H1 (cell line): ENCODE measurements around the gene KCNQ1OT1. TPM values are rescaled to one million over a fixed set of nuclear protein-coding genes. Genes with fewer than 3 reads are reported as not detected.

Experiments
- CTCF ChIA-PET: fragments of 300-600 bp; sonication (Branson Sonifier 250); formaldehyde crosslinking; loops from one replicate; lab custom pipeline; 2021; ENCODE audit not compliant: partially characterized antibody; lab: Charles Lee
- POLR2A ChIA-PET: fragments of 300-600 bp; sonication (Branson Sonifier 250); formaldehyde crosslinking; loops from one replicate; lab custom pipeline; 2021; ENCODE audit warnings: inconsistent platforms; ENCODE audit not compliant: partially characterized antibody; lab: Charles Lee
- DNase-seq, 2 experiments: peaks; one replicate each; pipeline versions ENCODE4 v3.0.0 to v3.0.0-alpha.2; 2010 to 2022; ENCODE audit warnings: low spot score in 2 of 2, low read depth in 1 of 2, mixed read lengths in 1 of 2
- FAIRE-seq: peaks from 2 replicates; lab custom pipeline; 2011; peaks lifted over from hg19 to GRCh38; lab: Jason Lieb, UNC
- H2AFZ ChIP-seq: 2 replicates; pipeline ENCODE4 v1.8.1; 2012; ENCODE audit warnings: low read length, inconsistent platforms
- H2AK5ac ChIP-seq: 2 replicates; pipeline ENCODE4 v1.6.1; 2013; ENCODE audit warnings: low read depth, low read length
- H2BK120ac ChIP-seq: replicated peaks from 2 replicates; pipeline ENCODE3; 2013; ENCODE audit warnings: low read depth, low read length, inconsistent platforms
- H2BK12ac ChIP-seq: 2 replicates; pipeline ENCODE4 v1.6.1; 2013; ENCODE audit warnings: low read depth, low read length
- H2BK15ac ChIP-seq: 2 replicates; pipeline ENCODE4 v1.6.1; 2013; ENCODE audit warnings: low read length
- H2BK20ac ChIP-seq: 2 replicates; pipeline ENCODE4 v1.6.1; 2013; ENCODE audit warnings: low read length
- H2BK5ac ChIP-seq: 2 replicates; pipeline ENCODE4 v1.6.1; 2013; ENCODE audit warnings: low read depth, low read length
- H3K14ac ChIP-seq: 2 replicates; pipeline ENCODE4 v1.6.1; 2013; ENCODE audit warnings: inconsistent platforms; ENCODE audit not compliant: insufficient read length
- H3K18ac ChIP-seq: 2 replicates; pipeline ENCODE4 v1.6.1; 2013; ENCODE audit warnings: low read length; ENCODE audit errors: extremely low read depth
- H3K23ac ChIP-seq: 2 replicates; pipeline ENCODE4 v1.6.1; 2013; ENCODE audit warnings: inconsistent platforms; ENCODE audit not compliant: insufficient read length
- H3K23me2 ChIP-seq: 2 replicates; pipeline ENCODE4 v1.6.1; 2013; ENCODE audit warnings: low read depth, low read length
- H3K27ac ChIP-seq: 2 replicates; pipeline ENCODE4 v1.6.1; 2011; ENCODE audit warnings: low read depth, low read length, inconsistent platforms
- H3K27me3 ChIP-seq, 4 experiments: replicated peaks in 1 of 4; 1 replicate in 1 of 4; 2 replicates in 3 of 4; pipeline versions ENCODE4 v1.6.1 to v1.8.1; 2011 to 2013; ENCODE audit warnings: low read length in 3 of 4, mild to moderate bottlenecking in 3 of 4, inconsistent platforms in 2 of 4, mixed read lengths in 2 of 4, moderate library complexity in 1 of 4; ENCODE audit not compliant: control insufficient read depth in 3 of 4, insufficient read depth in 3 of 4; ENCODE audit errors: extremely low read depth in 1 of 4
- H3K36me3 ChIP-seq, 4 experiments: 2 replicates each; pipeline versions ENCODE4 v1.6.1 to v1.8.1; 2011 to 2013; ENCODE audit warnings: mild to moderate bottlenecking in 4 of 4, low read length in 3 of 4, moderate library complexity in 2 of 4, control low read depth in 1 of 4, inconsistent platforms in 1 of 4; ENCODE audit not compliant: insufficient read depth in 4 of 4, control insufficient read depth in 2 of 4
- H3K4ac ChIP-seq: replicated peaks from 2 replicates; pipeline ENCODE3; 2013; ENCODE audit warnings: low read length, low read depth, mixed read lengths, inconsistent platforms; ENCODE audit not compliant: insufficient read length
- H3K4me1 ChIP-seq, 4 experiments: replicated peaks in 1 of 4; 1 replicate in 1 of 4; 2 replicates in 3 of 4; pipeline versions ENCODE4 v1.6.1 to v1.8.1; 2011 to 2013; ENCODE audit warnings: low read length in 3 of 4, inconsistent platforms in 2 of 4, mixed read lengths in 1 of 4; ENCODE audit not compliant: insufficient read depth in 4 of 4, control insufficient read depth in 3 of 4
- H3K4me2 ChIP-seq, 2 experiments: 2 replicates each; pipeline versions ENCODE4 v1.6.1 to v1.8.1; 2011 to 2013; ENCODE audit warnings: low read depth in 2 of 2, low read length in 2 of 2, control low read depth in 1 of 2, inconsistent platforms in 1 of 2, mild to moderate bottlenecking in 1 of 2; ENCODE audit not compliant: insufficient read depth in 1 of 2
- H3K4me3 ChIP-seq, 4 experiments: fragments of 200-600, 300-600 bp in 1 of 4; sonication (generic), shearing (Covaris generic), sonication (Bioruptor Twin) in 1 of 4; 2 replicates each; pipeline versions ENCODE4 v1.5.1 to v1.8.1; 2011 to 2016; ENCODE audit warnings: low read length in 4 of 4, low read depth in 3 of 4, control low read depth in 2 of 4, inconsistent platforms in 2 of 4, mild to moderate bottlenecking in 2 of 4, mixed read lengths in 1 of 4, moderate library complexity in 1 of 4; ENCODE audit not compliant: insufficient read depth in 2 of 4; ENCODE audit errors: extremely low read depth in 1 of 4
- H3K56ac ChIP-seq: replicated peaks from 2 replicates; pipeline ENCODE3; 2013; ENCODE audit warnings: low read depth, mild to moderate bottlenecking, mixed read lengths, low read length, inconsistent platforms; ENCODE audit not compliant: insufficient read length
- H3K79me1 ChIP-seq: 2 replicates; pipeline ENCODE4 v1.6.1; 2013; ENCODE audit warnings: low read depth, low read length, control low read depth
- H3K79me2 ChIP-seq, 2 experiments: 2 replicates each; pipeline versions ENCODE4 v1.6.1 to v1.8.1; 2012 to 2013; ENCODE audit warnings: low read length in 2 of 2, mild to moderate bottlenecking in 2 of 2, inconsistent platforms in 1 of 2; ENCODE audit not compliant: insufficient read depth in 2 of 2, control insufficient read depth in 1 of 2
- H3K9ac ChIP-seq, 4 experiments: replicated peaks in 1 of 4; 1 replicate in 1 of 4; 2 replicates in 3 of 4; pipeline versions ENCODE4 v1.6.1 to v1.8.1; 2011 to 2013; ENCODE audit warnings: low read depth in 3 of 4, low read length in 3 of 4, control low read depth in 2 of 4, mild to moderate bottlenecking in 2 of 4, moderate library complexity in 2 of 4, inconsistent platforms in 1 of 4; ENCODE audit errors: extremely low read depth in 1 of 4
- H3K9me3 ChIP-seq, 2 experiments: 2 replicates each; pipeline versions ENCODE4 v1.6.1 to v1.8.1; 2012 to 2013; ENCODE audit warnings: mild to moderate bottlenecking in 2 of 2, moderate library complexity in 2 of 2, control low read depth in 1 of 2, inconsistent platforms in 1 of 2, low read depth in 1 of 2, low read length in 1 of 2, mixed read lengths in 1 of 2; ENCODE audit not compliant: insufficient read depth in 2 of 2
- H4K20me1 ChIP-seq, 2 experiments: replicated peaks in 1 of 2; 2 replicates each; pipeline versions ENCODE3 to v1.8.1; 2011 to 2013; ENCODE audit warnings: inconsistent platforms in 2 of 2, low read length in 2 of 2, mild to moderate bottlenecking in 1 of 2; ENCODE audit not compliant: insufficient read depth in 2 of 2, control insufficient read depth in 1 of 2
- H4K5ac ChIP-seq: 2 replicates; pipeline ENCODE4 v1.6.1; 2013; ENCODE audit warnings: low read length, low read depth, mixed read lengths, inconsistent platforms; ENCODE audit not compliant: insufficient read length
- H4K8ac ChIP-seq: 2 replicates; pipeline ENCODE4 v1.8.0; 2013; ENCODE audit warnings: mild to moderate bottlenecking, moderate library complexity, low read length, inconsistent platforms; ENCODE audit not compliant: insufficient read depth; ENCODE audit errors: extremely low read depth
- H4K91ac ChIP-seq: replicated peaks from 2 replicates; pipeline ENCODE3; 2013; ENCODE audit warnings: low read length, mixed read lengths, inconsistent platforms; ENCODE audit not compliant: insufficient read length
- ASH2L ChIP-seq: fragments of 200-600, 300-600 bp; sonication (generic); IDR thresholded peaks from one replicate; pipeline ENCODE4 v1.7.1; 2017; ENCODE audit warnings: low read length
- ATF2 ChIP-seq: IDR thresholded peaks from 2 replicates; pipeline ENCODE4 v1.6.1; 2012; ENCODE audit warnings: low read length, inconsistent platforms
- CHD2 ChIP-seq: IDR thresholded peaks from 2 replicates; pipeline ENCODE4 v1.6.1; 2012; ENCODE audit warnings: low read length, improper control_type of control experiment
- EP300 ChIP-seq, 2 experiments: IDR thresholded peaks; 1 replicate in 1 of 2; 2 replicates in 1 of 2; pipeline ENCODE4 v1.6.1; 2011 to 2012; ENCODE audit warnings: low read depth in 2 of 2, low read length in 2 of 2, mild to moderate bottlenecking in 2 of 2, borderline replicate concordance in 1 of 2, inconsistent platforms in 1 of 2, moderate library complexity in 1 of 2
- JUND ChIP-seq: IDR thresholded peaks from 2 replicates; pipeline ENCODE4 v1.6.1; 2011; ENCODE audit warnings: mild to moderate bottlenecking, improper control_type of control experiment, low read length
- MAFK ChIP-seq: IDR thresholded peaks from 2 replicates; pipeline ENCODE4 v1.6.1; 2012; ENCODE audit warnings: low read depth, mild to moderate bottlenecking, improper control_type of control experiment, low read length
- RBBP5 ChIP-seq: IDR thresholded peaks from 2 replicates; pipeline ENCODE4 v1.7.1; 2012; ENCODE audit warnings: low read depth, mild to moderate bottlenecking, inconsistent platforms, low read length, moderate library complexity, borderline replicate concordance
- TAF7 ChIP-seq: optimal IDR thresholded peaks from 2 replicates; pipeline ENCODE3; 2011; ENCODE audit warnings: low read depth, mild to moderate bottlenecking, inconsistent platforms, low read length, moderate library complexity, borderline replicate concordance
- USF2 ChIP-seq: IDR thresholded peaks from 2 replicates; pipeline ENCODE4 v1.6.1; 2011; ENCODE audit warnings: low read length, improper control_type of control experiment
- WGBS, 2 experiments: shearing (Covaris generic) in 1 of 2; methylation state at CpG; one replicate each; pipeline versions ENCODE4 v1.1.6 to v1.1.7; 2013 to 2015; ENCODE audit warnings: low lambda C conversion rate in 2 of 2, mixed read lengths in 2 of 2, inconsistent platforms in 1 of 2, low coverage in 1 of 2, missing lambda C conversion rate in 1 of 2; ENCODE audit not compliant: insufficient replicate concordance in 2 of 2, insufficient coverage in 1 of 2, insufficient read length in 1 of 2; ENCODE audit errors: extremely low coverage in 1 of 2, missing lambda C conversion rate in 1 of 2; 5-methylcytosine and 5-hydroxymethylcytosine counted together
- polyA plus RNA-seq, 7 experiments: library from polyadenylated mRNA; depleted of rRNA in 3 of 7; stranded (reverse) in 5 of 7; unstranded in 2 of 7; fragments of >200 nt in 5 of 7; fragments of 200-250 nt in 2 of 7; gene quantifications; 1 replicate in 5 of 7; 2 replicates in 1 of 7; 4 replicates in 1 of 7; pipeline versions ENCODE4 v1.2.1 to v1.2.3, GENCODE V29; 2011 to 2013; ENCODE audit warnings: missing spikeins in 2 of 7, mixed read lengths in 2 of 7
- total RNA-seq: library from RNA; stranded (reverse); fragmentation: NEBNext Ultra II Directional; extraction: Animal tissue kit (Norgen Biotek cat#: 25700); gene quantifications from 2 replicates; pipeline ENCODE4 v1.2.1, GENCODE V29; 2021

Gene KCNQ1OT1
- total and polyA plus RNA-seq, 2 of the 8 experiments (the other 6 are each of a cell fraction or from before 2014, with no cell fraction given): 0.21 to 1.2 TPM

DNA sequence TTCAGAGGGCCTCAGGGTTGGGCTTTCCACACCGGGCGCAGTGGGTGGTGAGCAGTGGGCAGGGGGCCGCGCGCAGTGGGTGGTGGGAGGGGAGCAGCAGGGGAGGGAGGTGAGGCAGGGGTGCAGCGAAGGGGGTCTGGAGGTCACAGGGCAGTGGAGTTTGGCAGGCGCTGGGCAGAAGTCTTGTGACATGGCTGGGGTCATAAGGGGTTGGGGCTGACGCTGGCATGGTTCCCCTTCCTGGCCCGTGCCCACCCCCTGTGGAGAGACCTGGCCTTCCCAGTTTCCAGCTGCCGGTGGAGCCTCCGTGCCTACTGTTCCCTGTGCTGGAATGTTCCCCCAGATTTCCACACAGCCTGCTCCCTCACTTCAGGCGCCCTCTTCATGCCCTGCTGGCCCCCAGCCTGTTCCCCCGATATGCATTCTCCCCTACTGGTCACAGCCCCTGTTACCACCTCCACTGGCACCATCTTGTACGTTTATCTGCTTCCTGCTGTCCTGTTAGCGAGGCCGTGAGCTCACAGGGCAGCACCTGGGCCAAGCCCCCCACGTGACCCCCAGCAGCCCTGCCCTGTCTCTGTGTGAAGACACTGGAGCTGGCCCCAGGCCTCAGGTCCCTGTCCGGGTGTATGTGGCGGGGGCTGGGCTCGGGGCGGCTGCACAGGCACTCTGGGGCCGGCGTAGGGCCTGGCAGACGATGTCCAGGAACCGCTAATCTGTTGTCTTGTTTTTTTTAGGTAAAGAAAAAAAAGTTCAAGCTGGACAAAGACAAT lies 111.6 kb downstream of the KCNQ1OT1 start:
- Histone ChIP-seq H2BK5ac (no peak overlapping the region), H3K23me2 (peaks cover 6% of the 10 kb centered on the region), H3K9me3 (peaks cover 0 to 7% of the 10 kb centered on the region in 2 experiments; a peak in 1 of 4 replicates), H3K36me3 (no peaks in the 10 kb centered on the region), H3K56ac (no peak overlapping the region), H2AFZ (no peak overlapping the region), H3K4me3 (no peak overlapping the region), H2BK120ac (no peak overlapping the region), H2BK15ac (no peak overlapping the region), H3K4me1 (no peaks in the 10 kb centered on the region), H3K18ac (no peak overlapping the region), H3K27ac (no peak overlapping the region), H3K79me1 (no peaks in the 10 kb centered on the region), H4K8ac (no peak overlapping the region), H3K14ac (no peak overlapping the region), H3K9ac (no peak overlapping the region), H3K4ac (no peak overlapping the region), H4K5ac (no peak overlapping the region), H2AK5ac (no peak overlapping the region), H3K4me2 (no peak overlapping the region), H2BK20ac (no peak overlapping the region), H4K20me1 (peaks cover 0 to 21% of the 10 kb centered on the region in 2 experiments), H3K23ac (no peak overlapping the region), H3K27me3 (peaks cover 34 to 95% (median 78%) of the 10 kb centered on the region in 4 experiments), H2BK12ac (no peak overlapping the region), H3K79me2 (no peaks in the 10 kb centered on the region), H4K91ac (no peak overlapping the region)
- FAIRE-seq (no peak), DNase-seq (no peak)
- ChIA-PET CTCF (interaction anchor here (1.1 to 1.4 kb wide), 2 partner anchors 13 to 299 kb away, joined by 3 to 4 read pairs; no protein-coding TSS in a partner anchor), POLR2A (no interaction called here)
- WGBS, 2 experiments: 92% methylated on average over 17 of the region's 25 CpGs; no CpG with 5 or more reads in 1 of the 2 experiments
- no peak for TF ChIP-seq JUND
- no peak for TF ChIP-seq MAFK
- TF ChIP-seq ASH2L: no peak
- TF ChIP-seq TAF7: no peak
- no peak for TF ChIP-seq USF2
- no peak for TF ChIP-seq EP300 (IDR thresholded peaks at IDR 0.05; ENCODE audit: borderline replicate concordance in 1 of 2, low read depth in 2 of 2, low read length in 2 of 2)
- TF ChIP-seq CHD2: no peak
- TF ChIP-seq ATF2: no peak
- TF ChIP-seq RBBP5: no peak
